ENCODE data around the gene ALPK3. TPM values are rescaled to one million over a fixed set of nuclear protein-coding genes. Genes with fewer than 3 reads are reported as not detected.

Gene ALPK3
- total RNA-seq, 1 donor from 2014 or later: 5.5 TPM

DNA sequence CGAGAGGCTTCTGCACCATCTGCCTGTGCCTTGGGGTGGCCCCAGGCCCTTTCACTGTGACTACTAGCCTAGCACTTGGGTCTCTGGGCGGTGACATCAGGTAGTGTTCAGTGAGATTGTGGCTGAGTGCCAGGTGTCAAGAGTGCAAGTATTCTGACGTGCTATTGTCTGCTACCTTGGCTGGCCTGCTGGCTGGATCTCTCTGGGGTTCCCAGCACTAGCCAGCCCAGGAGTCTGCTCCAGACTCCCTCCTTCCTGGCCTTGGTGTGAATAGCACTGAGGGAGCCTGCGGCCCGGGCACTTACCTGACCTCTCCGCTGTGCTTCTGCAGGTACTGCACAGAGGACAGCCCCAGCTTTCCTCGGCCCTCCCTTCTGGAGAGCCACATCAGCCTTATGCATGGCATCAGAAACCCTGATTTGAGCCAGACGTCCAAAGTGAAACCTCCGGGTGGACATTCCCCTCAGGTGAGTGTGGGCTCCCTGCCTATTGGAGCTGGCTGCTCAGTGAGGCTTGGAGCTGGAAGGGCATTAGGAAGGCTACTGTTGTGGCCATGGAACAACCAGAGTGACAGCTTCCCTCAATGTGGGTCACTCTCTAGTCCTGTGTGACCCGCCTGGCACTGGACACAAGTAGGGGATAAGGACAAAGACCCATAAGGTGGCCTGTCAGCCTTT, 17.5 kb upstream of the ALPK3 start:
- ATAC-seq: no peak

DNA sequence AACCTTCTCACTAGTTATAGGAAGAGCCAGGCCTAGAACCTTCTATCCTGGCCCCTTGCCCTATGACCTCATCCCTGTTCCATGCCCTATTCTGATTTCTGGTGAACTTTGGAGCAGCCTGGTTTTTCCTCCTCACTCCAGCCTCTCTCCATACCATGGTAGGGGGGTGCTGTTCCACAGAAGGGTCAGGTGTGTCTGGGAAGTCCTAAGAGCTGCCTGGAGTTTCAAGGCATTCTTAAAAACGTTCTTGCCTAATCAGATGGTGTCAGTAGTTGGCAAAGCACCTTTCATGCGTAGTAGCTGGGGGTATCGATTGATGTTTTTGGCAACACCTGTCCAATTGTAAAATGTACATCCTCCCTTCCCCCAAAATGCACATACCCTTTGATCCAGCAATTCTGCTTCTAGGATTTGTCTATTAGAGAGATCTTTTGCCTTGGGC, 16.8 kb upstream of the ALPK3 start:
- ATAC-seq: no peak

DNA sequence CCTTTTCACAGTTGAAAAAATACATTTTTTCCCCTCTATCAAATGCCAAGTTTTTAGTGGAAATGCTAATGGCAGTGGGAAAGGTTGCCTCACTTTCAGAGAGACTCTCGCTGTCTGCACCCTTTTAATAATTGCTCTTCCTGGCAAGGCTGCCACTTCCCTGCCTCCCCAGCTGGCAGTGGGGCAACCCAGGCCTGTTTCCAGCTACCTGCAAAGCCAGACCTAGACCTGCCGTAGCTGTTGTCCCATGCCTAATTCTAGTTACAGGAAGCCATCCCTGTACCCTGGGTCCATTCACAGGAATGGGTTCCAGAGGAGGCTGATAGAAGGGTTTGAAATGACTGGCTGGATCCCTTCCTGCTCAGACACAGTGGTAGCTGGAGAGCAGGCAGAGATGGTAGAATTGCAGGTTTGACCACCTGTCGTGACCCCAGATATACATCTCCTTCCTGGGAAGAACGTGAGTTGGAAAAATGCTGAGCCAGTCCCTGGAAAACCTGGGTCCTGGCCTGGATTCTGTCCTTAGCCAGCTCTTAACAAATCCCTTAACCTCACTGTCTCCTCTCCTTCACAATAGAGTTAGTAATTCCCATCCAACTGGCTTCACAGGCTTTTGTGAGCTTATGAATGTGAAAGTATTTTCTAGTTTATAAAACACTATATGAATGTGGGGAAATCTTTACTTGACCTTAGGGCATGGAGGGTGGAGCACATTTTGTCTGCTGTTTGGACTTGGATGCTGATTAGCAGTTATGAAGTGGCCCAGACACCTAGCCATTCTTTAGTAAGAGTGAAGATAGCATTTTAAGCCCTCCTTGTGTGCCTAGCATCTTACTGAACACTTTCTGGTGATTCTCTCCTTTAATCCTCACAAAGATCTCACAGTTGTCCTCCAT, 12.9 kb upstream of the ALPK3 start:
- peak; percentile 83 for ATAC-seq

DNA sequence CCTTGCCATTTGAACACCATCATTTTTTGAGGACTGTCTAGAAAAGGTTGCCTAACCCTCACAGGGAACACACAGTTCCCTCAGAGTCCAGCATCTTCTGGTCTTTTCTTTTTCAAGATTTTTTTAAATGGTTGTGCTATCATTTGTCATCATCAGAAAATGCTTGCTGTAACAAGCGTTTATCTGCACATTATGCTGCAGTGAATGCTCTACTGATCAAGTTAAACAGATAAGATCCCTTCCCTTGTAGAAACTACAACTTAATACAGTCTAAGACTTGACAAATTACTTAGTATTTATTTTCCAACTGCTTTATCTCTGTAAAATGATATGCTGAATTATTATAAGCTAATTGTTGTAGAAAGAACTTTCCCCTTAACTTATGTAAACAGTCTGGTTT, 11.9 kb upstream of the ALPK3 start:
- no peak for ATAC-seq

DNA sequence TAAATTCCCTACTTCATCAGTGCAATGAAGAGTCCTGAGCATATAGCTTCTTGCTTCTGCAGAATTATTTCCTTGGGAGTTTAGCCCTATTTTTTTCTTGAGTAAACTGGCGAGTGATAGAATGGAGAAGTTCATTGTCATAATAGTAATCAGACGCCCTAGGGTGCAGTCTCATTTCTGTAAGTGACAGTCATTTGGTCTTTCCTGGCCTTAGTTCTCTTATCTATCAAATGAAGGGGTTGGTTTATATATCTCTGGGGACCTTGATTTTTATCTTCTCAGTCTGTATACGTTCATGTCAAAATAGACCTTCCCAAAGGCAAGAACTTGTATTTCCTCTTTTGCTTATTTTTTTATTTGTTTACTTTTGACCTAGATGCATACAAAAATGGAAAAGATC, 9.9 kb upstream of the ALPK3 start:
- no peak for ATAC-seq

DNA sequence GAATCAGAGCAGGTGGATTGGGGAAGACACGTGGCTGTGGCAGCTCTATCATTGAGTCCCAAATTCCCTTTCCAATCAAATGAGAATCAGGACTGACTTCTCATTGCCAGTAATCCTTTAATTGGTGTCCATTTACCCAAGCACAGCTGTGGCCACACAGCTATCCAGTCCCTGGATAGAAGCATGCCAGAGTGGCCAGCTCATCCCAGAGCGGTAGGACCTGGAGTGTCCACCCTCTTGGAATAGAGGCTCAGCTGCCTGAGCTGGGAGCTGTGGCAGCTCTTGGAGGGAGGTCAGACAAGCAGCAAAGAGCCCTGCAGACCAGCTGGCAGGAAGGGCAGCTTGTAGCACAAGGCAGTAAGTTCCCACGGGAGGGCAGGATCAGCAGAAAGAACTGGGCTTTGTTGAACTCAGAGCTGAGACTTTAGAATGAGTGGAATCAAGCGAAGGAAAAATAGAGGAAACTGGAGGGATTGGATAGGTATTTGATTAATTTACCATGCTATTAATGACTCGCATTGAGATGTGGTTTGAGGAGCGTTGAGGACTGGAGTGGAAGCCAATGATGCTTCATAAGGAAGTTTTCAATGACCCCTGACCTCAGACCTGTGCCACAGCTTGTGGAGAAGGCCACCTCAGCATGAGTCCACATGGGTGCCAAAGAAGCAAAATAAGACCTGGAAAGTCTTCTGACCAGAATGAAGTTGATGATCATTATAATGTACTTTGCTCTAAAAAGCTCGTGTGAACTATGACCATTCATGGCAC, 6.9 kb upstream of the ALPK3 start:
- no peak for ATAC-seq

DNA sequence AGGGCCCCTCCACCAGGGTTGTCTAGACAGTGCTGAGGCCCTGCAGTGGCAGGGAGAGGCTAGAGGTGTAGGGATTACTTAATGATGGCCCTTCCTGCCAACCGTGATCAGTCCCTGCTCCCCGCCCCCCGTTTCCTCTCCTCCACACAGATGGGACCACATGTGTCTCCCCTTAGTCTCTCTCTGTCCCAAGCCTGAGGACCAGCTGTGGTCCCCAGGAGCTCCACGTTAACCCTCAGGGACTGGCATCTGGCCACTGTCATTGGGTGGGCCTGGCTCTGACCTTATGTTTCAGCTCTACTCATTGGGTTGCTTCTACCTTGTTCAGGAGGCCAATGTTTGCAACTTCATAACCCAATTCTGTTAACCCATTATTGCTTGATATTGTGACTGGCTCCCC, 6.0 kb upstream of the ALPK3 start:
- peak; percentile 36 for ATAC-seq

DNA sequence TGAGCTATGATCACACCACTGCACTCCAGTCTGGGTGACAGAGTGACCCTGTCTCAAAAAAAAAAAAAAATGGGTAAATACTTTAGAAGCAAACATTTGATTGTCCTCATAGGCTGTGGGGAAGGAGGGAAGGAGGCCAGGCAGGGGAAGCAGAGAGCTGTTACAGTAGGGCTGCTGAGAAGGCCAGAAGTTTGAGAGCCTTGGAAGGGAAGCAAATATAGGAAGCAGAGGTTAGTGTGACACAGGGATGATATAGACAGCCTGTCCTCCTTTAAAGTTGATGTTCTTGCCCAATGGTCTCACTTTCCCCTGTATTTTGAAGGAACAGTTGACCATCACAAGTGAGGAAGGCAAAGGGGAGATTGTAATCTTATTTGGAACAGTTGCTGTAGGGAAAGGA, 5.3 kb upstream of the ALPK3 start:
- no peak for ATAC-seq

DNA sequence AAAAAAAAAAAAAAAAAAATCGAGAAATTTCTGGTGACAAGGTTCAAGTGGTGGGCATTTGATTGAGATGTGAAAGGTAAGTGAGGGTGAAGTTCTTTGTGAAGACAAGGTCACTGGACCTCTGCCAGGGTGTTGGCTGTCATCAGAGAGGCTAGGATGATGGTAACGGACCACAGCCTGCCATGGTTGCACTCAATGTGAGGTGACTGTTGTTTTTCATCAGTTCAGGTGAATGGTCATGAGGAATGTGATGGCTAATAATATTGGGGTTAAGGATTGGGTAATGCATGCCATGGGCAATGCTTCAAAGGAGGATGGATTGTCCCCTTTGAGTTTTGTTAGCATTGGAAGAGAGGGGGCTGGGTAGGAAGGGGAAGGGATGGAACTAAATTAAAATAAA, 4.3 kb upstream of the ALPK3 start:
- ATAC-seq: no peak

DNA sequence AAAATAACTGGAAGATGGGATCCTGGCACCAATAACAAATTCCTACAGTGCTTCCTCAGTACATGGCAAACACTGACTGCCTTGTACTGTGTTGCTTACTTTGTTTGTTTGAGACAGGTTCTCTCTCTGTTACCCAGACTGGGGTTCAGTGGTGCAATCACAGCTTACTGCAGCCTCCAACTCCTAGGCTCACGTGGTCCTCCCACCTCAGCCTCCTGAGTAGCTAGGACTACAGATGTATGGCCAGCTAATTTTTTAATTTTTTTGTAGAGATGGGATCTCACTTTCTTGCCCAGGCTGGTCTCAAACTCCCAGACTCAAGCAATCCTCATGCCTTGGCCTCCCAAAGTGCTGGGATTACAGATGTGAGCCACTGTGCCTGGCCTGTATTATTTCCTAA, 3.7 kb upstream of the ALPK3 start:
- no peak for ATAC-seq

DNA sequence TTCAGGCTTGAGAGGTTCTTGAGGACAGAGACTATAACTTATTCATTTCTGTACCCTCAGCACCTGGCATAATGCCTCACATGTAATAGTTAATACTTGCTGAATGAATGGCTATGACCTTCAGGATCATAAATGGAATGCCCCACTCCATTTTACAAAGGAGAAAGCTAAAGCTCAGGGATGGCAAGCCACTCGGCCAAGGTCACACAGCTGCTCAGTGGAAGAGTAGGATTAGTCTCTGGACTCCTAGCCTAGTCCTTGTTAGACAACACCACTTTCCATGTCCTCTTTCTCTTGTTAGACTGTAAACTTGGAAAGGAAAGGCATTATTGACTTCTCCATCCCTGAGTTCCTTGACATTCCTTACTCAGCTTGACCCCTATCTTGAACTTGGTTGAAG, 3.2 kb upstream of the ALPK3 start:
- ATAC-seq: no peak

DNA sequence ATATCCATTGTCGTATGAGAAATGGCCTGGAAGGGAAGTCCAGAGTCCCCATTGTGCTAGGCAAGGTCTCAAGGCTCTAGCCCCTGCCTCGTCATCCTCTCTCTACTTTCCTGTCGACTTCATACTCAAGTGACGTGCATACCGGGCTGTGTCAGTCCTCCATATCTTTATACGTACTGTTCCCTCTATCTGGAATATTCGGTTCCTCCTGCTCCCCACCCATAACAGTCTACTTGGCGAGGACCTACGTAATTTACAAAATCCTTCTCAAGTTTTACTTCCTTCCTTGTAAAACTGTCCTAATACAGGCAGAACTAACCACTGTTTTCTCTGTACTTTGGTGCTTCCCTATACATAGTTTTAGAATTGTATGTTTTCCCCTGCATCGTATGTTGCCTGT, 2.2 kb upstream of the ALPK3 start:
- no peak for ATAC-seq

DNA sequence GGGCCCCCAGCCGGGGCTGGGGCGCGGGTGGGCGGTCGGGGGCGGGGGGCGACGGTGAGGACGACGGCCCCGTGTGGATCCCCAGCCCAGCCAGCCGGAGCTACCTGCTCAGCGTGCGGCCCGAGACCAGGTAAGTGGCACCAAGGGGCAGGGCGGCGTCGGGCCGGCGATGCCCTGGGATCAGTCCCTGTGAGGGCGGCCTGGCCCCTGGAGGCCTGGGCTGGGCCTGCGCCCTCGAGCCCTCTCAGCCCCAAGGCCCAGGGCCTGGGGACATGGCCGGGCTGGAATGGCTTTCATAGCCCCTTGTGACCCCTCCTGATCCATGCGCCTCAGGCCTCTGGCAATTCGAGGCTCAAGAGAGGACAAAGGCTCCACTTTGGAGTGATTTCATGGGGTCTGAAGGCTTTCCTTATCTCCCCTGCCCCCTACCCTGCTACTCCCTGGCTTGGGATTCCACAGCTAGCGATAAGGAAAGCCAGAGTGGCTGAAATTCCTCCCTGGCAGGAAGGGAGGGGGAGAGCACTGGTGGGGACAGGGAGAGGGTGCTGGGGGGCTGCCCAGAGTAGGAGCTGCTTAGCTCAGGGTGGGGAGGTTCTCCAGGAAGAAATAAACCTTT, 418 bp downstream of the ALPK3 start:
- peak; percentile 14 for ATAC-seq

DNA sequence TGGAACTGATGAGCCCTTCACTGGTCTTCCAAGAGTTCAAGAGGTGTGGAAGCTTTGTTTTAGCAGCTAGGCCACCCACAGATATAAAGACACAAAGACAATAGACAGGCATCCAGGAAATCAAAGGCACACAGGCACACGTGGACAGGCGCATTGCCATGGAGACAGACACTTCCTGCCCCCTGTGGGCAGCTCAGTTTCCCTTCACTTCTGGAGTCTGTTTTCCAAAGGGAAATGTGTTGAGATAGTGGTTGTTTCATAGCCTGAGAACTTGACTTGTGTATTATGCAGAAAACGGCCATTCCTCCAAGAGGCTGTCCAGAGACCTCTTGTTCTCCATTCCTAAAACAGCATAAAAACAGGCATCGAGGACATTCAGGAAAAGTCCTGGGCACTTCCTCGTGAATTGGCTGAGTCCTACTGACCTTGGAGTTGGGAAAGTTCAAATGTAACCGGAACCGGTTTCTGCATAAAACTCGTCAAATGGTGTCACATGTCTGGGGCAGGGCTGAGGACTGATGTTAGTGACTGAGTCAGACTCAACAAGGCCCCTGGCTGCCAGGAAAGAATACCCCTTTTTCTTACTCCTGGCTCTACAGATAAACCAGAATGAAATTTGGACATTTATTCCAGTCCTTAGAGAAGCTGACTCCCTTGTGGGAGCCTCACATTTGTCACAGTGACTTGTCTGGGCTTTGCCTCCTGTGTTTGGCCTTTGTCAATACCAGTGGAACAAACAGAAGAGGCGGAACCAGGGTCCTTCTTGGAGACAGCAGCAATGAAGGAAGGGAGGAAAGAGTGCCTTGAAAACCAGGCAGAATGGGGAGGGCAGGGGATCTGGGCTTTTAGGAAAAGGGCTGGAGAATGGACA, 1.3 kb downstream of the ALPK3 start:
- ATAC-seq: peak; percentile 50

DNA sequence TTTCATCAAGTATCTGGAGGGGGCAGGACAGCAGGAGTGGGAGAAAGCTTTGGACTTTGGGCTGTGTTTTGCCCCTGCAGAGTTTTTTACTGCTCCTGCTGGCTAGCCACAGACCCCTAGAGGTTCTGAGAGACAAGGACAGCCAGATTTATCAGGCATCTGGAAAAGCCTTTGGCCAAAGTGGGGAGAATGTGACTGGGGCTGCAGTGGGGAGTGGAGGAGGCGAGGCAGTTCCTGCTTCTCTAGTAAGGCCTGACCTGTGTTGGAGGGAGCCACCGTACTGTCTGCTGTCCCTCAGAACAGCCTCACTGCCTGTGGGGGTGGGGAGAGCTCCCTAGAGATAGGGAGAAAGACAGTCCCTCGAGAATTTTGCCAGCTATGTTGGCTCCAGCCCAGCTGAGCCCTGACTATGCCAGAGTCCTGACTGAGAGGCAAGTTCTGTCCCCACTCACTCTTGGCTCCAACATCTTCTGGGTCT, 2.2 kb downstream of the ALPK3 start:
- ATAC-seq: peak; percentile 32

DNA sequence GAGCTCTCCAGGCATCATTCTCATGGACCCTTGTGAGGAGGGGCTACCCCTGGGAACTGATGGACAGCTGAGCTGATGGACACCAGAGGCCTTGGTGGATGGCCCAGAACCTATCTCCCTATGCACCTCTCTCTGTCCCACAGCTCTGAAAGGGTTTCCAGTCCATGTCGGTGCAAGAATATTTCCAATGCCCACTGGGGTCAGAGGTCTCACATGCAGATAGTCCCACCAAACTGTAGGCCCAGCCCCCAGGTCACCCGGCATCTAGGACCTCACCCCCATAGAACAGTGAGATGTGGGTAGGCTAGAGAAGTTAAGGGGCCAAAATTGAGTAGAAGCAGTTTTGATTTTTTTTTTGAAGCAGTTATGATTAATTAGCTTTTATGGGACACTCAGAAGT, 2.6 kb downstream of the ALPK3 start:
- no peak for ATAC-seq

DNA sequence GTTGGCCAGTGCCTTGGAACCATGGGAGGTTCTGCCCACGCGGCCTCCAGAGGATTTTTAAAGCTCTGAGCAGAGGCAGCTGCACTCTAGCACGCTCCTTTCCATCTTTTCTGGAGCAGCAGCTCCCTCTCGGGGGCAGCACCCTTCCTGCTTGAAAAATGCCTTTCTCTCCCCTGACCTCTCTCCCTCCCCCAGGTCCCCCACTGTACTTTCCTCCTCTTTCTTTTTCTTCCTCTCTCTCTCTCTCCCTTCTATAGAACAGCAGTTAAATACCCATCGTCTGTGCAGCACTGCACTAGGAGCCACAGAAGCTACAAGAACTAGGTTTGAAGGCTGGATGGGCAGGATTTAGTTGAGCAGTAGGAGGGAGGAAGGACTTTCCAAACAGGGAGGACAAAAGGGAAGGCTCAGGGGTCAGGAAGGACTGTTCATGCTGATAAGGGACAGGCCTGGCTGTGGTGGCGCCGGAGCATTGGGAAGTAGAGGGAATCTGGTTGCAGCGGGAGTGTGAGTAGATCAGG, 4.4 kb downstream of the ALPK3 start:
- no peak for ATAC-seq

DNA sequence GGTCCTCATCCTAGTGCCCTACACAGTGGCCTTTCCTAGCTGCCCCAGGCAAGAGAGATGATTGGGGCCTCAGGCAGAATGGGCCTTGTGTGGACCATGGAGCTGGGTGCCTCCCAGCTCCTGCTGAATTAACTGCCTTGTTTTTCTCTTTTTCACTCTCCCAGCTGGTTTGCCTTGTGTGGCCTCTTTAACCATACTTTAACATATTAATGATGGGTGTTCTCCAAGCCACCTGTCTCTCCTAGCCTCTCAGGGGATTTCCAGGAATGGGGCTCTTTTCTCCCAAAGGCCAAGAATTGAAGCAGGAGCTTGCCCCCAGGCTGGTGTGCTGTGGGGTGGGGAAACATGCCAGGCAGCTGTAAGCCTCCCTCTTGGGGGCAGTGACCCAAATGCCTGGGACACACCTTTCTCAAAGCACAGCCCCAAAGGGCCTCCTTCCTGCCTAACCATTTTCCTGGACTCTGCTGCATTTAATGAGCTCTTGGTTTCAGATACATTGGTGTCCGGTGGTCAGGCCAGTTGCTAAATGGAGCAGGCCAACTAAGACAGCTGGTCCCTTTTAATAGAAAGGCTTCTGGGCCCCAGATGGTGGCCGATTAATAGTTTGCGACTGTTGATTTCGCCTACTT, 5.6 kb downstream of the ALPK3 start:
- ATAC-seq: no peak

DNA sequence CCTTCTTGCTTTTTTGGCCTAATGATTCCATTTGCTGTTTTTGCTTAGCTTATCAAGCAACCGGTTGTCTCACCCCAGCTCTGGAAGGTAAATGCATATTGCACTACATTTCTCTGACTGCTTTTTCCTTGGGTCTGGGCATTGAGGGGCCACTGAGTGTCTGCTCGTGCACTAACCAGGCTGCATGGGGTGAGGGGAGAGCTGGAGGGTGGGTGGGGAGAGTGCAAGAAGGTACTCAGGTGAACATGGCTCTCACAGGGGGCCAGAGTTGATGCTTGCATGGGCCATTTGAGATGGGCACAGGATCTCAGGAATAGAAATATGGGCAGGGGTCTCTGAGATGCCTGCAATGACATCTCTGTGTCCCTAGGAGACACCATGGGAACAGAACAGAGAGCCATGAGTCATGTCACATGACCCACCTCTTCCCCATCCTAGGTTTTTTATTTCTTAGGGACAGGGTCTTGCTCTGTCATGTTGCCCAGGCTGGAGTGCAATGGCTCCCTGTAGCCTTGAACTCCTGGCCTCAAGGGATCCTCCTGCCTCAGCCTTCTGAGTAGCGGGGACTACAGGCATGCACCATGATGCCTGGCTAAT, 6.2 kb downstream of the ALPK3 start:
- no peak for ATAC-seq

DNA sequence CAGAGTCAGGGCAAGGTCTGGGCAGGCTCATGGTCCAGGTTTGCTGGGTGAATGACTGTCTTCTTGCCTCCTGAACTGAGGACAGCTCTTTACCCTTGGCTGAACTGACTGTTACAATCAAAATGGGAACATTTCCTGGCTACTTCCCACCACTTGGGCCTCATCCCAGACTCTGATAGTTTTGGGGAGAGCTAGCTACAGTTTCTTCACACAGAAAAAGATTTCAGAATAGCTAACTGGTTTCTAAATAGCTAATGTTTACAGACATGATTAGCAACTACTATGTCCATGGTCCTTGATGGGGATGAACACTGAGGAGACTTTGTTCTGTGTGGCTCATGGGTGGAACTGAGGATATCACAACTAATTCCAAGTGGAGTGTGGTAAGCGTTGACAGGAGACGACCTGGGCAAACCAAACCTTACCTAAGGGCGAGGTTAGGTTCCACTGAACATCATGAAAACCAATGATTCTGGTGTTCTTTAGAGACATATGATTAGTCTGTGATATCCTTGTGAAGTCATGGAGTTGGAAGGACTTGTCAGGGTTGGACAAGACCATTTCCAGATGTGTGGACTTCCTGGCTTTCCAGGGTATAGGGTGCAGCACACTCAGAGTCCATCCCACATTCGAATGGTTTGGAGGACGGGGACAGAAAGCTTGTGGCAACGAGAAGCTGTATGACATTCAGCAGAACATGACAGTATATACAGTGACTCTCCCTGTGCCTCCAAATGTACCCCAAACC, 7.3 kb downstream of the ALPK3 start:
- ATAC-seq: no peak

Measured in esophagus mucosa (tissue), 1 donor.